ENCODE measurements around the gene SCN10A.

Gene SCN10A

GRCh38 chr3:38763569-38763968 lies 52.4 kb downstream of the SCN10A start:
- DNase-seq: no peak

GRCh38 chr3:38758557-38758956 lies 57.5 kb downstream of the SCN10A start:
- no peak for DNase-seq

DNA sequence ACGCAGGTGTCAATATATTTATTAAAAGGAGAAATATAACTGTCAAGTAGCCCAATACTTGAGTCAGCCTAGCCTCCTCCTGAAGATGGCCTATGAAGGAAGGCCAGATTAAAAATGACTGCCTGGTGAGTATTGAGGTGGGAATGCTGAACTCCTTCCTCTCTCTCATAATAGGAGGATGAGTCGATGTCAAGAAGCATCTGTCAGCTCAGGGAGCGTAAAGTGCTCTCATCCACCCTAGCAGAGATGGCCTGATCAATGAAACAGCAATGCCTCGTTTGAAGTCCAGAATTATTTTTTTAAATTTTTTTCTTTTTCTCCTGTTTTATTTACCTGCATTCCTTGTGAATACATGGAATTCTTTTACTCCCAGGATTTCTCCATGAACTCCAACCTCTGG lies 58.3 kb downstream of the SCN10A start:
- no peak for DNase-seq

DNA sequence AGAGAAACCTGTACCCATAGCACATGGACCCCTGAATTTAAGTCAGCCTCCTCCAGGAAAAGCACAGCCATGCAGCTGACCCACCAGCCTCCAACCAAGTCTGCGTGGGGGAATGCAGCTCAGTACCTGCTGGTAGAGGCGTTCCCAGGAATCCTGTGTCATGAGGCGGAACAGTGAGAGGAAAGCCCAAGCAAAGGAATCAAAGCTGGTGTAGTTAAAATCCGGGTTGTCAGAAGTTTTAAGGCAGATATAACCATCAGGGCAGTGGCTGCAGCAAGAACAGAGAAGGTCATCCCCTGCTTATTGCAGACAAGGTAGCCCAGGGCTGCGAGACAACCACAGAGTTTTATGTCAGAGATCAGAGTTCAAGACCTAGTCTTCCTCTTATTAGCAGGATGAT lies 59.1 kb downstream of the SCN10A start:
- no peak for DNase-seq

DNA sequence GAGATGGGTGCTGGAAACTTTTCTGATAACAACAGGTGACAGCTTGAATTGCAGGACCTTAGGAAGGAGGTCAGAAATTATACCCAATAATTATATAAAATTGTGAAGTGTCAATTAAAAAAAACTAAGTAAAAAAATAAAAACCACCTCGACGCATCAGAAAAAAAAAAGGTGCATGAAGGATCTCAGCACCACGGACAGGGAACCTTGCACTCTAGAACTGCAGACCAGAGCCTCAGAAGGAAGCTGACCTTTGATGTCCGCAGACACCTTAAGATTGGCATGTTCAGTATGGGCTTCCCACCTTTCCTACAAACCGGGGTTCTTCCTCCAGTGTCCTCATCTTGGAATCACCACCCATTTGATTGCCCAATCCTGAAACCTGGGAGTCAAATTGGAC lies 60.9 kb downstream of the SCN10A start:
- no peak for DNase-seq

DNA sequence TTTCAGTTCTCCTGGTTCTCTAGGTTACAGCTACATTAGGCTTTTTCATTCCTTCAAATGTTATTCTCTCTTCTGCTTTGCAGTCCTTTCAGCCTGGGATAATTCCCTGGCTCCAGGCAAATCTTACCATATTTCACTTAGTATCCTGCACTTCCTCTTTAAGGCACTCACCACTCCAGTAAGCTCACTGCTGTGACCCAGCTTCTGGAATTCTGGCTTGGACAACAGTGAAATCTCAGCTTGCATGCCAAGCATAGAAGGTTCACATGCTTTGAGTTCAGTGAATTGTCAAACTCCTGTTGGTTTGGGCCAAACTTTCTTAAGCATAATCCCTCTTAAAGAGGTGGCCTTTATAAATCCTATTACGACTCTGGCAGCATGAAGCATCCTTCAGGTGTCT lies 69.4 kb downstream of the SCN10A start:
- DNase-seq: no peak

DNA sequence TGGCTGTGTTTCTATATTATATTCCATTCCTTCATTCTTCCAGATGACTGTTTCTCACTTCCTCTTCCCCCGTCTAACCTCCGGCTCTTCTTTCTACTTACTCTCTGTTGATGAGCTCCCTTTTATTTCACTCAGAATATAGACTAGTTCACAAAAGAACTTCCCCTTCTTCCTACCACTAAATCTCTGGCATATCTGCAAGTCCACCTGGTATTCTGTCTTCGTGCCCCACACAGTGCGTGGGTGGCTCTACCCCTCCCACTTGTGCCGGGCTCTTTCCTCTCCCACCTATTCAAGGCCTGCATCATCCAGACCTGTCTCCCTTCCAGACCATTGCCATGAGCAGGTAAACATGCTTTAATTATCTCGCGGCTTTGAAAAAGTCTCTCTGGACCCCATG lies 73.0 kb downstream of the SCN10A start:
- DNase-seq: no peak

GRCh38 chr3:38742550-38742949 lies 73.5 kb downstream of the SCN10A start:
- no peak for DNase-seq

- no peak for DNase-seq
Observed at GRCh38 chr3:38740537-38740936, 75.5 kb downstream of the SCN10A start.

GRCh38 chr3:38739931-38740330 lies 76.1 kb downstream of the SCN10A start:
- DNase-seq: no peak

DNA sequence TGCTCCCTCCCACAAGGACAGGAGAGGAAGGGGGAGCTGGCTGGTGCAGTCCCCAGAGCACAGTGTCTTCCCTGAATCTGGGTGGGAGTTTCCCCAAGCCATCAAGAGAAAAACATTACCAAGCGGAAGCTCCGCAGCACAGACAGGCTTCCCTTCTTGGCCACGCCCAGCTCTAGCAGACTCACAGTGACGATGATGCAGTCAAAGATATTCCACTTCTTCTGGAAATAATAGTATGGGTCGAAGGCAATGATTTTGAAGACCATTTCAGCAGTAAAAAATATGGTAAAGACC lies 76.7 kb downstream of the SCN10A start:
- no peak for DNase-seq

DNA sequence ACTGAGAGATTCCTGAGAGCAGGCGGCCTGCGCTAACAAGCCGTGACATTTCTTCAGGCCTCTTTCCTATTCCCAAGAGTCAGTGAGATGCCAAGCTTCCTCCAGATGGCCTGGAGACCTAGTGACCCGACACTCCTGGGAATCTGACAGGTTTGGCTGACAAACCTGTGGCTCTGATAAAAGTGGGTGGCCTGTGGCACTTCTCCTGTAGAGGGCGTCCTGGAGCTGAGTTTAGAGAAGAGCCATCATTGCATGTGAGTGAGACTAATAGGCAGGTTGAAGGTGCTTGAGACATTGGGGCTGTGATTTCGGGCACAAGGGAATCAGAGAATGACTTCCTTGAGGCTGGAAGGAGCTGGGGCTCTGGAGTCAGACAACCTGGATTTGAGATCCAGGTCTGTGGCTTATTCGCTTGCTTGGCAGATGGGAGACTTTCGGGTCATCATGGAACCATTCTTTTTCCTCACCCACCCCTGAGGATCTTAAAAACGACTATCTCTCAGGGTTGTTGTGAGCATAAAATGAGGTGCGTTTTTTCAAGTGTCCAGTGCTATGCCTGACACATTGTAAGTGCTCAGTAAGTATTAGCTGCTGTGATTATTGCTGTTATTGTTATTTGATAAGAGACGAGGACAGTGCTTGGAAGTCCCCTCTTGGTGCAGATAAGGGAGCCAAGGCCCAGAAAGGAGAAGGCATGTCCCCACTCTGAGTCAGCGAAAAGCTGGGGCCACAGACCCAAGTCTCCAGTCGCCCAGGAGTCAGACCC lies 77.2 kb downstream of the SCN10A start:
- DNase-seq: no peak

GRCh38 chr3:38731522-38731921 lies 84.5 kb downstream of the SCN10A start:
- no peak for DNase-seq

DNA sequence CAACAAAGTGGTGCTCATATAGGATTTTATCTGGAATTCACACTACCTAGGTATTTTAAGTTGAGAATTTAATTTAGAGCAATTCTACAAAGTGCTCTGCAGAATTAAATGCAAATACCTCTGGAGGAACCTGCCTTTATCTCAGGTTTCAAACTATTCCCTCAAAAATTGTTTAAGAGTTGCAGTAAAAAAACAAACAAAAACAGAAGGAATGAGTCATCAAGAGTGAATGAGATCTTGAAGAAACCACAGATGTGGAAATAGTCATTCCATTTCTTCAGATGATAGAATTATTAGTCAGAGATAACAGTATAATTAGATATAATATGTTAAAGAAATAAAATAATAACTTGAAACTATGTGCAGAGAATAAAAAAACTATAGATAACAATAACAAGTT lies 85.7 kb downstream of the SCN10A start:
- no peak for DNase-seq

- DNase-seq: no peak
Observed at GRCh38 chr3:38728008-38728407, 88.0 kb downstream of the SCN10A start.

DNA sequence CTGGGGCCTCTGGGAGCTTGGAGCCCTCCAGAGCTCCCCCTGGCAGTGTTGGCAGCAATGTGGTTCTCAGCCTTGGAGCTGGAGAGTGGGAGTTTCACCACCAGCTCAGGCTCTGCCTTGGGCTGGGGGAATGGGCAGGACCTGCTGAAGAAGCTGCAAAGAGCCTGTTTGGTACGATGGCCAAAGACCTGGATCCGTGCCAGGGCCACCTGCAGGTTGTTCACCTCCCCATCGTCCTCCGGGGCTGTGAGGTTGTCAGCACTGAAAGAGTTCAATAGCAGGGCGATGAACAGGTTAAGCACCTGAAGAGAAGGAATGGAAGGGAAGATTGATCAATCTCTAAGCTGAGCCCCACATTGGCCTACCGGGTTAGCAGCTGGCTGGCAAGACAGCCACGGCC lies 89.3 kb downstream of the SCN10A start:
- DNase-seq: no peak

- no peak for DNase-seq
Observed at GRCh38 chr3:38725726-38726419, 90.1 kb downstream of the SCN10A start.

DNA sequence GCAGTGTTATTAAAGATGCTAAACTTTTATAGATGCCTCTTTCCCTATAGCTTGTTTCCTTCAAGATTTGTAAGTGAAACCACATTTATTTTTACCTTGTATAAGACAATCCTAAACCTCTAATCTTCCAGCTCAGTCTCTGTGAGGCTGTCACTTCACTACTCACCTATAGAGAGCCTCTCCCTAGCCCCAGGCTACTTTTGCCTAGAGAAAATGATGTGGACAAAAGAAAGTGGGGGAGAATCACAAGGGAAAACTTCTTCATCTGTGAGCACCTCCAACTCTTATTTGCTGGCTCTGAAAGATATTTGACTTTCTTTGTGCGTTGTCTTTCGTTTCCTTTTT lies 91.7 kb downstream of the SCN10A start:
- DNase-seq: no peak

- DNase-seq: no peak
Observed at GRCh38 chr3:38723569-38724391, 92.2 kb downstream of the SCN10A start.

GRCh38 chr3:38722781-38723568 lies 93.0 kb downstream of the SCN10A start:
- no peak for DNase-seq

DNA sequence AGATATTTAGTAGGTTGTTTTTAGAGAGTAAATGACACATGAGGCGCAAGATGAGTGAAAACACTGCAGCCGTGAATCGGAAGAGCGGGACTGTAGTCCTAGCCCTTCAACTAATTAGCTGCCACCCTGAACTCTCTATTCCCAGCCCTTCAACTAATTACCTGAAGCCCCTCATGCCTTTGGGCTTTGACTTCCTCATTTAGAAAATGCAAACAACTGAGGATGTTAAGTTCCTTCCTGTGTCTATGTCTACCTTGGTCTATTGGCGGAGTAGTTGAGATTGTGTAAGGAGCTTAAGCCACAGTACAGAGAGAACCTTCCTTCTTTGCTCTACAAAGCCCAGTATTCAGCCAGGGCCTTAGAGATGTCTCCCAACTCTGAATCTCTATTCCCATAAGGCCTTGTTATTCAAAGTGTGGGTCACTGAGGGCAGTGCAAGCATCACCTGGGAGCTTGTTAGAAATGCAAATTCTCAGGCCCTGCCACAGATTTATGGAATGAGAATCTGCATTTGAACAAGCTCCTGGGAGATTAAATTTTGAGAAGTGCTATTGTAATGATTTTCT lies 94.7 kb downstream of the SCN10A start:
- no peak for DNase-seq

GRCh38 chr3:38720465-38720864 lies 95.6 kb downstream of the SCN10A start:
- no peak for DNase-seq
